Measurements from ENCODE around the gene CENPV.

CENPV gene

GRCh38 chr17:16383772-16384287 is 30.6 kb upstream of the CENPV start:
- TF ChIP-seq CTCF (IDR thresholded peaks at IDR 0.05; ENCODE audit: control insufficient read depth, extremely low read depth, insufficient read depth) = no peak
- no peak overlapping the region for H3K4me3 ChIP-seq (ENCODE audit: low read depth, low read length)
- no peak for DNase-seq (ENCODE audit: low read depth)

GRCh38 chr17:16383216-16383615 is 29.9 kb upstream of the CENPV start:
- no peak for TF ChIP-seq CTCF (IDR thresholded peaks at IDR 0.05; ENCODE audit: control insufficient read depth, extremely low read depth, insufficient read depth)
- no peak for DNase-seq (ENCODE audit: low read depth)
- no peak overlapping the region for H3K4me3 ChIP-seq (ENCODE audit: low read depth, low read length)

GRCh38 chr17:16381496-16381820 is 28.2 kb upstream of the CENPV start:
- peak overlapping the region; percentile 97 for H3K4me3 ChIP-seq (ENCODE audit: low read depth, low read length)
- TF ChIP-seq CTCF (IDR thresholded peaks at IDR 0.05; ENCODE audit: control insufficient read depth, extremely low read depth, insufficient read depth) = no peak
- DNase-seq (ENCODE audit: low read depth) = no peak

GRCh38 chr17:16380640-16381495 is 27.6 kb upstream of the CENPV start, which contains the start of gene UBB:
Gene UBB, plus strand, starts transcription at chr17:16381091. Its CDS starts 817 bp downstream, at chr17:16381908.
- DNase-seq (ENCODE audit: low read depth) = peak; percentile 97
- peak within 1 kb of the TSS; percentile 97 for H3K4me3 ChIP-seq (ENCODE audit: low read depth, low read length)
- TF ChIP-seq CTCF (IDR thresholded peaks at IDR 0.05; ENCODE audit: control insufficient read depth, extremely low read depth, insufficient read depth) = no peak

GRCh38 chr17:16379654-16380053 is 26.4 kb upstream of the CENPV start:
- H3K4me3 ChIP-seq (ENCODE audit: low read depth, low read length) = no peak overlapping the region
- TF ChIP-seq CTCF (IDR thresholded peaks at IDR 0.05; ENCODE audit: control insufficient read depth, extremely low read depth, insufficient read depth) = no peak
- no peak for DNase-seq (ENCODE audit: low read depth)

GRCh38 chr17:16378636-16379282 is 25.5 kb upstream of the CENPV start:
- DNase-seq (ENCODE audit: low read depth) = no peak
- no peak overlapping the region for H3K4me3 ChIP-seq (ENCODE audit: low read depth, low read length)
- no peak for TF ChIP-seq CTCF (IDR thresholded peaks at IDR 0.05; ENCODE audit: control insufficient read depth, extremely low read depth, insufficient read depth)
